ENCODE measurements around the gene IFNL2. TPM values are rescaled to one million over a fixed set of nuclear protein-coding genes. Genes with fewer than 3 reads are reported as not detected.

The IFNL2 gene
- total and polyA plus RNA-seq, 2 donors (not counting 3 experiments of a cell fraction or from before 2014, with no cell fraction given): not detected

- ChIA-PET CTCF (no interaction called here), POLR2A (no interaction called here)
- H3K9me3 ChIP-seq (replicated peaks; ENCODE audit: control insufficient read depth, insufficient read depth, low read length): no peaks in the 10 kb centered on the region
- no peak for DNase-seq (ENCODE audit: low read depth, low spot score)
- H3K4me2 ChIP-seq (ENCODE audit: insufficient read depth, low read length): no peak overlapping the region
- no peak overlapping the region for H3K9ac ChIP-seq (replicated peaks; ENCODE audit: extremely low read depth, insufficient read depth, low read length)
- no peaks in the 10 kb centered on the region for H3K79me2 ChIP-seq (ENCODE audit: control insufficient read depth, insufficient read depth, low read length)
- dilution Hi-C loops (cut with MboI; ENCODE audit: extremely low pct_ligation_motif_present, low sequenced_read_pairs): no loop called here
- H3K36me3 ChIP-seq (ENCODE audit: control insufficient read depth in 2 of 2, extremely low read depth in 1 of 2, insufficient read depth in 2 of 2, low read length in 2 of 2): no peaks in the 10 kb centered on the region
- no peak overlapping the region for H2AFZ ChIP-seq (ENCODE audit: low read depth, low read length)
- H3K27me3 ChIP-seq (ENCODE audit: control insufficient read depth in 2 of 2, insufficient read depth in 2 of 2, low read length in 2 of 2): peaks cover 18% of the 10 kb centered on the region in 2 experiments
- FAIRE-seq: no peak
- TF ChIP-seq CTCF (IDR thresholded peaks at IDR 0.05; ENCODE audit: extremely low read depth in 1 of 2, insufficient read depth in 1 of 2, low read depth in 1 of 2, low read length in 2 of 2) (no peak), POLR2A (IDR thresholded peaks at IDR 0.05; ENCODE audit: low read depth, low read length) (no peak), POLR2AphosphoS5 (IDR thresholded peaks at IDR 0.05; ENCODE audit: insufficient read depth, low read depth, low read length) (no peak), FOS (IDR thresholded peaks at IDR 0.05; ENCODE audit: borderline replicate concordance, insufficient read depth, low read length) (no peak), MYC (IDR thresholded peaks at IDR 0.05; ENCODE audit: low read depth, low read length) (no peak), GATA2 (IDR thresholded peaks at IDR 0.05; ENCODE audit: insufficient read depth, insufficient read length, low read depth, low read length) (no peak), JUN (IDR thresholded peaks at IDR 0.05; ENCODE audit: borderline replicate concordance, insufficient read depth, insufficient read length, low read depth) (no peak), EZH2 (IDR thresholded peaks at IDR 0.05; ENCODE audit: borderline replicate concordance, low read depth, low read length, severe bottlenecking) (no peak), MAX (IDR thresholded peaks at IDR 0.05; ENCODE audit: insufficient read depth, insufficient read length) (no peak)
- intact Hi-C loops (cut with micrococcal nuclease): no loop called here
- no peaks in the 10 kb centered on the region for H3K4me1 ChIP-seq (ENCODE audit: control insufficient read depth, extremely low read depth, insufficient read depth, low read length)
- H3K9me1 ChIP-seq (replicated peaks; ENCODE audit: control insufficient read depth, extremely low read depth, insufficient read depth, low read length): no peaks in the 10 kb centered on the region
- no peak overlapping the region for H3K4me3 ChIP-seq (replicated peaks in 1 of 3; ENCODE audit: insufficient read depth in 1 of 3, low read depth in 1 of 3, low read length in 3 of 3)
- BruUV-seq (replicated peaks): no TSS peak
- H3K27ac ChIP-seq (ENCODE audit: insufficient read depth, low read depth, low read length): no peak overlapping the region
- no peaks in the 10 kb centered on the region for H4K20me1 ChIP-seq (replicated peaks; ENCODE audit: control insufficient read depth, extremely low read depth, insufficient read depth, low read length)
Measured at GRCh38 chr19:39299832-39300231, 31.6 kb downstream of the IFNL2 start.

All from endothelial cell of umbilical vein (primary cell).